ENCODE data around the gene TAS2R50. TPM values are rescaled to one million over a fixed set of nuclear protein-coding genes. Genes with fewer than 3 reads are reported as not detected.

The TAS2R50 gene, protein sequence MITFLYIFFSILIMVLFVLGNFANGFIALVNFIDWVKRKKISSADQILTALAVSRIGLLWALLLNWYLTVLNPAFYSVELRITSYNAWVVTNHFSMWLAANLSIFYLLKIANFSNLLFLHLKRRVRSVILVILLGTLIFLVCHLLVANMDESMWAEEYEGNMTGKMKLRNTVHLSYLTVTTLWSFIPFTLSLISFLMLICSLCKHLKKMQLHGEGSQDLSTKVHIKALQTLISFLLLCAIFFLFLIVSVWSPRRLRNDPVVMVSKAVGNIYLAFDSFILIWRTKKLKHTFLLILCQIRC
- total RNA-seq: 1.5 and 1.7 TPM in 2 replicates

DNA sequence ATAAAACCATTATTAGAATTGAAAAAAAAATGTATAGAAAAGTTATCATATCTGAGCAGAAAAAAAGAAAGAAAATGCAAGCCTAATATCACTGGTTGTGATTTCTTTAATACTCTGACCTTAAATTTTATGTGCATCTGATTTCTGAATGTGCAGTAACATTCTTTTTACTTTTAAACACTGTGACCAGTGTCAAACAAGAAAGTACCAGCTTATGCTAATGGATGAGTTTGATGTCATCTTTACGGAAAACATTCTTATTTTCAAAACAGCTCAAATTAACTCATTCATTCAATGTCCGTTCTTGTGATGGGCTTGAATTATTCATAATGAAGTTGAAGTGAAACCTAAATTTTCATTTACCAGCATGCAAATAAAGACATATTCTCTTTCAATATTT is at the start of gene TAS2R50:
Gene TAS2R50 (minus strand): TSS at position 101 of the 400 bp plus-strand sequence. CDS start 52 bp downstream, at position 49.

DNA sequence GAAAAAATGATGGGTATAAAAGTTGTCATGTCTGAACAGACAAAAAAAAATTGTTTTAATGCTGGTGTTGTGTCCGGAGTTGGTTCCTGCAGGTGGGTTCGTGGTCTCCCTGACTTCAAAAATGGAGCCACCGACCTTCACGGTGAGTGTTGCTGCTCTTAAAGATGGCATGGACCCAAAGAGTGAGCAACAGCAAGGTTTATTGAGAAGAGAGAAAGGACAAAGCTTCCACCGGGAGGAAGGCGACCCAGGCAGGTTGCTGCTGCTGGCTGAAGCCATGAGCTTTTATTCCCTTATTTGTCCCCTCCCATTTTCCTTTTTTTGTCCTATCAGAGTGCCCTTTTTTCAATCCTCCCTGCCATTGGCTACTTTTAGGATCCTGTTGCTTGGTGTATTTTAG is 44.6 kb upstream of the TAS2R50 start, which contains the start of gene TAS2R31:
Gene TAS2R31 (minus strand): TSS at position 101 of the 400 bp plus-strand sequence. CDS start 72 bp downstream, at position 29.

DNA sequence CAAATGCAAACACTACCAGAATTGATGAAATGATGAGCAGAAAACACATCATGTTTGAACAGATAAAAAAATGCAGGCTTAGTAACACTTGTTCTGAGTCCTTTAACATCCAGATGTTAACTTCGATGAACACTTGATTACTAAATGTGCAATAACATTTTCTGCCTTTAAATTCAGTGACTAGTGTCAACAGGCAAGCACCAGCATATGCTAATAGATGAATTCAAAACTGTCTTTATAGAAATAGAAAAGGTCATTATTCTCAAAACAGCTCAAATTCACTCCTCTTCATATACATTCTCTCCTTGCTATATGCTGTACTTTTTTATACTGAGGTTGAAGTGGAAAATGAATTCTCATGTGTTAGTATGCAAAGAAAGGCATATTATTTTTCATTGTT is 35.8 kb upstream of the TAS2R50 start, which contains the start of gene TAS2R19:
Gene TAS2R19 (minus strand): TSS at position 101 of the 400 bp plus-strand sequence. CDS start 49 bp downstream, at position 52.

DNA sequence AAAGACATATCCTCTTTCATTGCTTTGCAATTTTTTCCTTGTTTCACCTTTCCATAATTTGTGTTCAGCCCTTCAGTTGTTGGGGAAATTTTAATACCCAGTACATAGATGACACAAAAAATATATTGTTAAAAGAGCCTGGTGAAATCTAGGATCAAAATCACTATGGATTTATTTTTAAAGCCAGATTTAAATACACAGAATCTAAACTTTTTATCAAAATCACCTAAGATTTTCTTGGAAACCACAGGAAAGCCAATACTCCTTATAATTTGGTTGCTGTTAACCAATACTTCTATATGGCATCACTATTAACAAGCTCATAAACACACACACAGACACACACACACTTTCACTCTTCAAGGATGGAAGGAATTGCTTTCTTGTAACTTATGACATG is 11.5 kb upstream of the TAS2R50 start, which contains the start of gene TAS2R20:
Gene TAS2R20 (minus strand): TSS at position 101 of the 400 bp plus-strand sequence. CDS start 429 bp downstream, outside the sequence.

DNA sequence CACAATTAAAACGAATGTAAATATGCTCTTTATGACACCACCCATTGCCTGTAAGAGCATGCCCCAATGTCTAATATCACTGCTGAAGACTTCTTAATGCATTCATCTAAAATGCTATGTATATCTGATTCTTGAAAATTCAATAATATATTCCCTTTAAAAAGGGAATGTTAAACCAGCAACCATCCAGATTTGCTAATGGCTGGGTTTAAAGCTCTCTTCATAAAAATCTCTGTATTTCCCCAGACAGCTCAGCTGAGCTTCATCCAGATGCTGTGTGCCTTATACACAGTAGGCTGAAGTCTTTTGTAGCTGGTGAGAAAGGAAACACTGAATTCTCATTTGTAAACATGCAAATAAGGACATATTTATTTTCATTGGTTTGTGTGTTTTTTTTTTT is 47.5 kb downstream of the TAS2R50 start, which contains the start of gene TAS2R14:
Gene TAS2R14 (minus strand): TSS at position 101 of the 400 bp plus-strand sequence. CDS start 56 bp downstream, at position 45.

Other genes starting within 250 kb of the TAS2R50 start
- gene TAS2R7, start 184.3 kb downstream of the TAS2R50 start, total RNA-seq: not detected in 2 replicates
- 0.26 TPM in 1 of 2 replicates, not detected in the other for gene TAS2R8, start 179.6 kb downstream of the TAS2R50 start, total RNA-seq
- 0.09 and 0.16 TPM in 2 replicates for gene TAS2R9, start 176.7 kb downstream of the TAS2R50 start, total RNA-seq
- gene TAS2R10, start 160.6 kb downstream of the TAS2R50 start, total RNA-seq: 0.60 and 1.3 TPM in 2 replicates
- 0.32 and 0.60 TPM in 2 replicates for gene PRR4, start 137.4 kb downstream of the TAS2R50 start, total RNA-seq
- gene PRH1, start 102.7 kb downstream of the TAS2R50 start, total RNA-seq: 15.9 and 21.0 TPM in 2 replicates
- 0.69 and 0.95 TPM in 2 replicates for gene TAS2R13, start 77.3 kb downstream of the TAS2R50 start, total RNA-seq
- gene PRH2, start 57.7 kb downstream of the TAS2R50 start, total RNA-seq: 0.63 TPM in 1 of 2 replicates, not detected in the other
- gene TAS2R14, start 47.6 kb downstream of the TAS2R50 start, total RNA-seq: 1.7 and 2.0 TPM in 2 replicates
- gene TAS2R20, start 11.4 kb upstream of the TAS2R50 start, total RNA-seq: 1.6 and 2.5 TPM in 2 replicates
- gene TAS2R19, start 35.7 kb upstream of the TAS2R50 start, total RNA-seq: 3.9 and 4.6 TPM in 2 replicates
- 1.6 and 3.0 TPM in 2 replicates for gene TAS2R31, start 44.5 kb upstream of the TAS2R50 start, total RNA-seq
- gene TAS2R46, start 75.4 kb upstream of the TAS2R50 start, total RNA-seq: 1.2 and 1.7 TPM in 2 replicates
- gene TAS2R43, start 105.4 kb upstream of the TAS2R50 start, total RNA-seq: 0.63 and 1.0 TPM in 2 replicates
- gene TAS2R30, start 147.7 kb upstream of the TAS2R50 start, total RNA-seq: 2.2 and 3.5 TPM in 2 replicates
- 2.7 and 3.9 TPM in 2 replicates for gene SMIM10L1, start 184.3 kb upstream of the TAS2R50 start, total RNA-seq
- not detected in 2 replicates for gene TAS2R42, start 200.0 kb upstream of the TAS2R50 start, total RNA-seq

Data from bronchial smooth muscle cell (primary cell).